Measurements from ENCODE around the gene TMTC1.
"Not testable (repeated sequence)": the region's sequence is repeated elsewhere in the genome, so short reads cannot be mapped to it uniquely, and the experiment has no call there.

Gene TMTC1

DNA sequence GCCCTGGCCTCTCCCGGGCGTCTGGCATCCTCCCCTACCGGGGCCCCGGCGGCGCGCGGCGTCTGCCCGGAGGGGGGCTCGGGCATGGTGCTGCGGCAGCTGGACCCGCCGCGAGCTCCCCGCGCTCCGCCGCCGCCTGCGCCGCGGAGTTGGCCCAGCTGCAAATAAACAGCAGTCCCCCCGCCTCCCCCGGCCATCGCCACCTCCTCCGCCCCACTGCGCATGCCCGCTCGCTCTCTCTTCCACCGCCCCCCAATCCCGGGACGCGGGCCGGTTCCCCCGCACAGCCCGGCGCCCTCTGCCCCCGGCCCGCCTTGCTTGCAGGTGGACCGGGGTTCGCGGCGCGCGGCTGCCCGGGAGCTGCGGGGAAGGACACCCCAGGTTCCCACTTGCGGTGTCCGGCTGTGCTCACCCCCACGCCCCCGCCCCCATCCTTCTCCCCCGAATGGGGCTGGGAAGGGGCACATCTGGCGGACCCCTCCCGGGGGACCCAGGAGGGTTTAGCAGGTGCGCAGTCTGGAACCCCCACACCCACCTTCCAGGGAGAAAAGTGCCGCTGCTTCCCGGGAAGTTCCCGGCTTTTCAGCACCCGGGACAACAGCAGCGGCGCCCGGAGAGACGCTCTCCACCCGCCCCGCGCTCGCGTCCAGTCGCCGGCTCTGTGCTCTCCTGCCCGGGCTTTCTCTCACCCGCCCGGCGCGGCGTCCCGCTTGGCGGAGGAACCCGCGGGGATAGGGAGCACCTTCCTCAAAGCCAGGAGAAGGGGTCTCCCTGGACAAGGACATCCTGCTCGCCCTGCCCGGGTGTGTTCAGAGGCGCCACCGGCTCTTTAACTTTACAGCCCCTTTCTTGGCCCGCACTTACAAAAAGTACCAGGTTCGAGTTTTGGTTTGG lies at the start of gene TMTC1:
Gene TMTC1 (minus strand): TSS at position 170 of the 894 bp plus-strand sequence. CDS start 191 bp downstream, outside the sequence.
- peak in 1 of 2 experiments; percentile 9 for DNase-seq

DNA sequence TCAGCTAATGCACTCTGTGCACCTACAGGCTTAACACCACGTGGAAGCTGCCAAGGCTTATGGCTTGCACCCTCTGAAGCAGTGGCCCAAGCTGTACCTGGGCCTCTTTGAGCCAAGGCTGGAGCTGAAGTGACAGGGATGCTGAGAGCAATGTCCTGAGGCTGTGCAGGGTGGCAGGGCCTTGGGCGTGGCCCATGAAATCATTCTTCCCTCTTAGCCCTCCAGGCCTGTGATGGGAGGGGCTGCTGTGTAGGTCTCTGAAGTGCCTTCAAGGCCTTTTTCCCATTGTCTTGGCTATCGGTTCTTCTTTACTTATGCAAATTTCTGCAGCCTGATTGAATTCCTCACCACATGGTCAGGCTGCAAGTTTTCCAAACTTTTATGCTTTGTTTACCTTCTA lies 47.4 kb upstream of the TMTC1 start:
- DNase-seq, result no peak

DNA sequence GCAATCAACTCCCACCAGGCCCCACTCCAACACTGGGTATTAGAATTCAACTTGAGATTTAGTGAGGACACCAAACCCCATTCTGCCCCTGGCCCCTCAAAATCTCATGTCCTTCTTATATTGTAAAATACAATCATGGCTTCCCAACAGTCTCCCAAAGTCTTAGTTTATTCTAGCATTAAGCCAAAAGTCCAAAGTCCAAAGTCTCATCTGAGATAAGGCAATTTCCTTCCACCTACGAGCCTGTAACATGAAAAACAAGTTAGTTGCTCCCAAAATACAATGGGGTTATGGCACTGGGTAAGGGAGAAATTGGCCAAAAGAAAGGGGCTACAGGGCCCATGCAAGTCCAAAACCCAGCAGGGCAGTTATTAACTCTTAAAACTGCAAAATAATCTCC lies 46.6 kb upstream of the TMTC1 start:
- DNase-seq, result no peak

- DNase-seq, result no peak
Measured at GRCh38 chr12:29818916-29819623, 35.3 kb upstream of the TMTC1 start.

GRCh38 chr12:29816874-29817725 lies 33.4 kb upstream of the TMTC1 start:
- DNase-seq, result no peak

DNA sequence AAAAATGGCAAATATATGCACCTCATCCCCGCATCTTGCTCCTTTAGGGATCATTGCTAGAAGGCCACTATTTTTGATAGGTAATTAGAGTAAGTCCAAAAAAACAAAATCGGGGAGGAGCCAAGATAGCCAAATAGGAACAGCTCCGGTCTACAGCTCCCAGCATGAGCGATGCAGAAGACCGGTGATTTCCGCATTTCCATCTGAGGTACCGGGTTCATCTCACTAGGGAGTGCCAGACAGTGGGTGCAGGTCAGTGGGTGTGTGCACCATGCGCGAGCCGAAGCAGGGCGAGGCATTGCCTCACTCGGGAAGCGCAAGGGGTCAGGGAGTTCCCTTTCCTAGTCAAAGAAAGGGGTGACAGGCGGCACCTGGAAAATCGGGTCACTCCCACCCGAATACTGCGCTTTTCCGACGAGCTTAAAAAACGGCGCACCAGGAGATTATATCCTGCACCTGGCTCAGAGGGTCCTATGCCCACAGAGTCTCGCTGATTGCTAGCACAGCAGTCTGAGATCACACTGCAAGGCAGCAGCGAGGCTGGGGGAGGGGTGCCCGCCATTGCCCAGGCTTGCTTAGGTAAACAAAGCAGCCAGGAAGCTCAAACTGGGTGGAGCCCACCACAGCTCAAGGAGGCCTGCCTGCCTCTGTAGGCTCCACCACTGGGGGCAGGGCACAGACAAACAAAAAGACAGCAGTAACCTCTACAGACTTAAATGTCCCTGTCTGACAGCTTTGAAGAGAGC lies 26.0 kb upstream of the TMTC1 start:
- not testable (repeated sequence) for DNase-seq

DNA sequence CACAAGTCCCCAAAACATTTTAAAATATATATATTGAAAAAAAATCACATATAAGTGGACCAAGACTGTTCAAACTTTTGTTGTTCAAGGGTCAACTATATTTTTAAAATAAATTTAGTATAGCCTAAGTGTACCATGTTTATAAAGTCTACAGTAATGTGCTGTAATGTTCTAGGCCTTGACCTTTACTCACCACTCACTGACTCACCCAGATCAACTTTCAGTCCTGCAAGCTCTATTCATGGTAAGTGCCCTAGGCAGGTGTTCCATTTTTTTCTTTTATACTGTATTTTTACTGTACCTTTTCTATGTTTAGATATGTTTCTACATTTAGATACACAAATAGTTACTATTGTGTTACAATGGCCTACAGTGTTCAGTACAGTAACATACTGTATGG lies 23.4 kb upstream of the TMTC1 start:
- DNase-seq, result no peak

DNA sequence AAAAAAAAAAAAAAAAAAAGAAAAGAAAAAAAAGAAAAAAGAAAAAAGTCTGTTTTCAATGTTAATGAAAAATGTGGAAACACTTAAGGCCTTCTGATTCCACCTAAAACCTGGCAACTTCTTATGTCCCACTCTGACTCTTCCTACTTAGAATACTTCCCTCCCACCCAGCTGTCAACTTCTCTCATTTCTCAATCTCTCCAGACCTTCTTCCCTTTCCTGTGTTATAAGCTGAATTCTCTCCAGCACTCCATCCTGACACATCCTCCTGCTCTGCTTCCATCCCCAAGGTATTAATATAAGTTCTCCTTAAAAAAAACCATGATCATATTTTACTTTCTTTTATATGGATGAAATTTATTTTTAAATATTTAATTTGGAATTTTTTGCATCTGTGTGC lies 20.3 kb upstream of the TMTC1 start:
- DNase-seq, result no peak

DNA sequence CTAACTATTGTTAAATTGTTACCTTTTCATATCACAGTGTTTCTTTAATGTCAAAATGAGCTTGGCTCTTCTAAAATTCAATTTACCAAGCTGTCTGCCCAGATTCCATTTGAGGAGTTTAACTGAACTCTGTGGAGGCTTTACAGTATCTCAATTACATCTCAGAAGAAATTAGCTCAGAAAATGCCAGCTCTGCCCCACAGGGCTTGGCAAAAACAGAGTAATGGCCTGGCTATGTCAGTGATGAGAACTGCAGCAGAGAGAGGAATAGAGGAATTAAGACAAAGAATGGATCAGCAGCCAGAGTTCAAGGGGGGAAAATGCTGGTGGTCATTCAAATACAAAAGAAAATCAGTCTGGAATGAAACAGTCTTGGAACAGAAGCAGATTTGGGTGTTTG lies 15.8 kb upstream of the TMTC1 start:
- no peak for DNase-seq

- no peak for DNase-seq
Measured at GRCh38 chr12:29797565-29798355, 14.0 kb upstream of the TMTC1 start.

- DNase-seq, result no peak
Measured at GRCh38 chr12:29796823-29797263, 13.1 kb upstream of the TMTC1 start.

DNA sequence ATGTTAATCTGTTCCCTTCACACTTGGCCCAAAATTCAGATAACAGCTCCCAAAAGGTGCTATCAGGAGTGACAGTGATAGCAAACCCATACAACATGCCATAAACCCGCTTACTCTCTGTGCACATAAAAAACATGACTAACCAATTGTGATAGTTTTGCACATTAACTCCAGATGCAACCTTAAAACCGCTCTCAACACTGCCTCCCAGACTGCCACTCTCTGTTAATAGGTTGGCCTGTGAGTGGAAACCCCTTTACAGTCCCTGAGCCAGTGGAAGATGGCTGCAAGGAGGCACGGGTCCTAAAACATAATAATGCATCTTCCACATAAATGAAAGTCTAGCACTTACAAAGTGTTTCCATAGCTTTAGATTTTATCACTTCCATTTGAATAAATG lies 12.0 kb upstream of the TMTC1 start:
- DNase-seq, result no peak

GRCh38 chr12:29794862-29795261 lies 11.1 kb upstream of the TMTC1 start:
- no peak for DNase-seq

- DNase-seq, result no peak
Measured at GRCh38 chr12:29792853-29793252, 9.1 kb upstream of the TMTC1 start.

DNA sequence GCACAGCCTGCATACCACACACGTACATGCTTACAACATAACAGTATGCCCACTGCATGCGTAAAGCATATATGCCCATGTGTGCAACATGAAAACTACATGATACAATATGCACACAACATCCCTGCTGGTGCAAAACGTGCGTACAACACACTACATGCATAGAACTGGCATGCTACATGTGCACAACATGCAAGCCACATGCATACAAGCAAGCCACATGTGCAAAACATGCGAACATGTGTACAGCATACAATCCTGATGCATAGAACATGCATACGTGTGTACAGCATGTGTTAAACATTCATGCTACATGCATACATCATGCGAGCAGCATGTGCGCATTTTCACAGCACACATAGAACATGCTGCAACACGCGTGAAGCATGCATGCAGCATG lies 8.4 kb upstream of the TMTC1 start:
- DNase-seq, result no peak

DNA sequence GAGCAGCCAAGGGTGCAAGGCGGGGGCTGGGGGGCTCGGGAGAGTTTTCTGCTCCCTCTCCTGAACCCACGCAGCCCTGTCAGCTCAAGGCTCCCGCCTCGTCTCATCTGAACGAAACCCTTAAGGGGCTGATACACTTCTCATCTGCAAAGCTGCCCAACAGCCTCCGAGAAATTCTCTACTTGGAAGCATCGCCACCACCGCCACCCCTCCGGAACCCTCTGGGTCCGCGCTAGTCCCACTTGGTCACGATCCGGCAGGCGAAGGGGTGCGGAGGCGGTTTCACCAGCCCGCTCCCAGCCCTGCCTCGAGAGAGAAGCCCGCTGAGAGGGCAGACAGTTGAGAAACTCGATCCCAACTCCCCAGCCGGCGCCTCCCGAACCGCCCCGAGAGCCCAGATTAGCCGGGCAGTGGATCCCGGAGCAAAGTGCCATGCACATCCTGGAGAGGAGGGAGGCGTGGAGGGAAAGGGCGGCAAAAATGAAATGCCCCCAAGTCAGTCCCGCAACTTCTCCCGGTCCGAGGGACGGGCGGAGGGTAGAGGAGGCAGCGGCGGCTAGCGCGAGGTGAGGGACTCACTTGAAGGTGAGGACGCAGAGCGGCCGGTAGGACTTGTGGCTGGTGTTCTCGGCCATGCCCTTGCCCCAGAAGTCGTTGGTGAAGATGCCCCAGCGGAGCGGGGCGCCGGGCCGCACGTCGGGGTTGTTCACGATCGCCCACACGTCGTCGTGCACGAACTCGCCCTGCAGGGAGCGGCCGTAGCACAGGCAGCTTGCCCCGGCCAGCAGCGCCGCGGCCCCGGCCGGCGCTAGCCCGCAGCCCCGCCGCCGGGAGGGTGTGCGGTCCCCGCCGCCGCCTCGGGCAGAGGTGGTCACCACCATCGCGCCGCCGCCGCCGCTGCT lies 620 bp downstream of the TMTC1 start:
- DNase-seq, result no peak

- no peak for DNase-seq
Measured at GRCh38 chr12:29782285-29782870, 1.4 kb downstream of the TMTC1 start.

- no peak for DNase-seq
Measured at GRCh38 chr12:29781705-29782266, 2.0 kb downstream of the TMTC1 start.

DNA sequence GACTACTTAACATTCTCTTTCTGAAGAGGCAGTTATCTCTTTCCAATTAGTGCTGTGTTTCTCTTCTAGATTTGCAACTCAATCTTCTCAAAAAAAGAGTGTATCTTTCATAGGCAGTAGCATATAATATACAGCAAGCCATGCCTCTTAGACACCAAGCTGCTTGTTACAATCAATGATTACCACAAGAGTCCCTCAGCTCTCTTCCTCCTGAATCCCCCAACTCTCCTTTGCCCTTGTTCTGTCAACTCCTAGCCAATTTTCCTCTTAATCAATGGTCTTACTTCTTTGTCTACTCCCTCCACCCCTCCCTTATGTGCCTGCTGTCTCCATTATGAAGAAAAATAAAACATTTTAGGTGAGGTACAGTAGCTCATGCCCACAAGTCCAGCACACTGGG lies 2.6 kb downstream of the TMTC1 start:
- DNase-seq, result no peak

DNA sequence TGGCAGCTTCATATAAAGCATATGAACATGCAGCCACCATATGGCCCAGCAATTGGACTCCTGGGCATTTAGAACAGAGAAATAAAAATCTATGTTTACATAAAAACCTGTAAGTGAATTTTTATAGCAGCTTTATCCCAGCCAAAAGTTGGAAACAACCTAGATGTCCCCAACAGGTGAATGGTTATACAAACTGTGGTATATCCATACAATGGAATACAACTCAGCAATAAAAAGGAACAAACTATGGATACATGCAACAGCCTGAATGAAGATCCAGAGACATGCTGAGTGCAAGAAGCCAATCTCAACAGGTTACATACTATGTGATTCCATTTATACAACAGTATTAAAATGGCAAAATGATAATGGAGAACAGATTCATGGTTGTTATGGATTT lies 3.7 kb downstream of the TMTC1 start:
- no peak for DNase-seq
